Fibroblast of skin of left biceps (primary cell): ENCODE measurements around the gene TBX2.
"Not testable (repeated sequence)": the region's sequence is repeated elsewhere in the genome, so short reads cannot be mapped to it uniquely, and the experiment has no call there.

ENCODE experiments used
- DNase-seq, 2 experiments: peaks; one replicate each; pipeline ENCODE4 v3.0.0-alpha.2; 2013; ENCODE audit warnings: low read depth in 2 of 2

The TBX2 gene

GRCh38 chr17:61431594-61432311, 32.1 kb downstream of the TBX2 start:
- DNase-seq, result no peak

DNA sequence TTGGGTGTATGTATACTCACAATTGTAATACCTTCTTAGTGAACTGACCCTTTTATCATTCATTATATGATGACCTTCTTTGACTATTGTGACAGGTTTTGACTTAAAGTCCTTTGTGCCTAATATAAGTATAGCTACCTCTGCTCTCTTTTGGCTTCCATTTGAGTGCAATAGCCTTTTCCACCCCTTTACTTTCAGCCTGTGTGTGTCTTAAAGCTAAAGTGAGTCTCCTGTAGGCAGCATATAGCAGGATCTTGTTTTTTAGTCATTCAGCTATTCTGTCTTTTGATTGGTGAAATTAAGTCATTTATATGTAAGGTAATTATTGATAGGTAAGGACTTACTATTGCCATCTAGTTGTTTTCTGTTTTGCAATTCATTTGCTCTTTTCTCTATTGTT, 36.6 kb downstream of the TBX2 start:
- DNase-seq, result no peak

GRCh38 chr17:61436995-61437704, 37.5 kb downstream of the TBX2 start:
- DNase-seq, result no peak

DNA sequence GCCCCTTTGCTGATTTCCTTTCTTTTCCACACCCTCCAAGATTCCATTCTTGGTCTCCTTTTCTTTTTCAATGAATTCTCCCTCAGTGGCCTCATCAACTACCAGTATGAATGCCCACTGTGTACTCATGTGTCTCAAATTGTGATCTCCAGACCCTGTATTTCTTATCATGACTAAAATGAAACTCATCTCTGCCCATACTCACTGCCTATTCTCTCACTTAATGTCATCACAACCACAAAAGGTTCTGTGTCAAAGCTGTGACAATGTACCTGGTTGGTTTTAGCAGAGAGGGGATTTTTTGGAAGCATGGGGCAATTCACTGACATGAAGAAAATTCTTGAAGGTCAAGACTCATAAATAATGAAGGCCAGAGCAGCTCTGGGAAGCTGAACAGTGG, 41.1 kb downstream of the TBX2 start:
- no peak for DNase-seq

DNA sequence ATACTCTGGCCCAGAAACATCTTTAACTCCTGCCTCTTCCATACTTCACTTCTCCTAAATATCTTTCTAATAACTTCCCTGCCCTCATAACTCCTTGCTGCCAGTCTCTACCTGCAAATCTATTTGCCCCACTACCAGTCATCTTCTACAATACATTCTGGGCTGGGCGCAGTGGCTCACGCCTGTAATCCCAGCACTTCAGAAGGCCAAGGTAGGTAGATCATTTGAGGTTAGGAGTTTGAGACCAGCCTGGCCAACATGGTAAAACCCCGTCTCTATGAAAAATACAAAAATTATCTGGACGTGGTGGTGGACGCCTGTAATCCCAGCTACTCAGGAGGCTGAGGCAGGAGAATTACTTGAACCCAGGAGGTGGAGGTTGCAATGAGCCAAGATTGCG, 41.9 kb downstream of the TBX2 start:
- not testable (repeated sequence) for DNase-seq

- DNase-seq, result no peak
Measured at GRCh38 chr17:61442136-61442775, 42.6 kb downstream of the TBX2 start.

GRCh38 chr17:61442878-61443474, 43.3 kb downstream of the TBX2 start:
- no peak for DNase-seq

DNA sequence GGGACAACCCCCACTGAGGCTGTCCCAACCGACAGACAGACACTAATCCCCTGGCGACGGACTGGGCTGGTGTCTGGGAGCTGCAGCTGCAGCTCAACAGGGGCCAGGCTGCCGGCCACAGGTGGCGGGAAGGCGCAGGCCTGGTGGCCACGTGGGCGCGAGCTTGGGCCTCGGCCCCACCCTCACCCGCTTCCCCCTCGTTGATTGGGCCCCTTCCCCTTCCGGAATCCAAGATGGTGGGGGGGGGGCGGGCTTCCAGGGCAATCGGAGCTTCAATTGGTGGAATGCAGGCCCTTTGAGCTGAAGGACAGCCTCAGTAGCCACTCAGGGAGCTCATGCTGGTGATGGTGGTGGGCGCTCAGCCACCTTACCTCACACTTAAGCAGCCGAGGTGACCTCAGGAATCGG, 43.8 kb downstream of the TBX2 start:
- DNase-seq, result no peak

DNA sequence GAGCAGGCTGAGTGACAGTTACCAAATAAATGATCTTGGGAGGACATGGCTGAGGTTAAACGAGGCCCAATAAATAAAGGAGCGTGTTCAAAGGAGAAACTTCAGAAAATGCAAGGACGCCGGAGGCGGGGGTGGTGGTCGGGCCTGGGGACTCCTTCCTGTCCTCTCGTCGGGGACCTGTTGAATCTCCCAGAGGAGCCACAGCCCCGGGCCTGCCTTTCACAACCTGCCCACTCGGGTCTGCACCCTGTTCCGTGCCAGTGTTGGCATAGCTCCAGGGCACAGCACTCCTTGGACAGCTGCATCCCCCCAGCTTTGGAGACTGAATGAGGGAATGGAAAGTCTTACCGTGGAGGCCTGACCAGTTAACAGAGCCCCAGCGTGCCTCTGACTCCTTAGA, 44.4 kb downstream of the TBX2 start:
- DNase-seq, result no peak

- DNase-seq, result no peak
Measured at GRCh38 chr17:61444831-61445230, 45.2 kb downstream of the TBX2 start.

GRCh38 chr17:61447358-61447757, 47.7 kb downstream of the TBX2 start:
- no peak for DNase-seq

GRCh38 chr17:61448042-61448441, 48.4 kb downstream of the TBX2 start:
- DNase-seq, result no peak

DNA sequence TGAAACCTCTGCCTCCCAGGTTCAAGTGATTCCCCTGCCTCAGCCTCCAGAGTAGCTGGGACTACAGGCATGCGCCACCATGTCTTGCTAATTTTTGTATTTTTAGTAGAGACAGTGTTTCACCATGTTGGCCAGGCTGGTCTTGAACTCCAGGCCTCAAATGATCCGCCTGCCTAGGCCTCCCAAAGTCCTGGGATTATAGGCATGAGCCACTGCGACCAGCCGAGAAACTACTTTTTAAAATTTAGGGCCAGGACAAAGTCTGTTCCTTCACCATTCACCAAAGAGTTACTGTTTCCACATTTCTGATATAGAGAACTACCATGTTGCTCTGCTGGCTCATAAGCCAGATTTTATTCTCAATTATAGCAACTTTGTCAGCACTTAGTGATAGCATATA, 49.5 kb downstream of the TBX2 start:
- DNase-seq, result not testable (repeated sequence)

GRCh38 chr17:61449707-61450640, 50.3 kb downstream of the TBX2 start:
- DNase-seq, result no peak

DNA sequence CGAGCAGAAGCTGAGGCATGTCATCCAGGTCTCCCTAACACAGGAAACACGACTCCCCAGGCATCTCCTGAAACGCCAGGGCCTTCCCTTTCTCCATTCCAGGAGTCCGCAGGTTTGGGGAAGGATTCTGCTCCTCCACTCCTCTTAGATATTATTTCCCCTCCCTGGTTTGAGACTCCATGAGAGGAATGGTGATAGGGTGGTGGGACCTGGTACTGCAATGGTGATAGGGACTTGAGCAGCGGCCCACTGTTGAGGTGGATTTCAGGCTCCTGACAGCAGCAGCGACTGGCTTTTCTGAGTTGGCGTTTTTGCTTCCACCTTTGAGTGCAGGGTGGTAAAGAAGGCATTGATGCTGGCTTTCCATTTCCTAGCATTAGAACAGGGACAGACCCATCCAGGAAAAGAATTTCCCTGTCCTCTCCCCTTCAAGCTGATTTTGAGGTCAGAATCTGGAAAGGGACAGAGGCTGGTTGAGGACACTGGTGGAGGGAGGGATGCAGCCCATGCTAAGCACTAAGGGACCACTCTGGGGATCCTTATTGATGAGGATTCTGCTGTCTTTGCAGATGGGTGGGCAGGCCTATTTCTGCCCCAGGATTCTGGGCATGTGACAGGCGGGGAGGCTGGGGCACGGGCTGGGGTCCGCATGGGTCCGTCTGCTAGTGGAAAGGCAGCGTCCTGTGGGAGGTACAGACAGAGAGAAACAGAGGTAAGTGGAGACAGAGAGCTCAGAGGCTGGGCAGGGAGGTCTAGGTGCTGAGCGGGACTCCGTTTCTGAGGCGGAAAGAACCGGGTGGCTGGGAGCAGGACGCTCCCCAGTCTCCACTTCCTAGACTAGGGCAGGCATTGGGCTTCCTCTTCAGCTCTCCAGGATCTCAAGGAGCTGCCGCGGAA, 51.2 kb downstream of the TBX2 start:
- DNase-seq, result no peak

- DNase-seq, result no peak
Measured at GRCh38 chr17:61451538-61452300, 52.1 kb downstream of the TBX2 start.

GRCh38 chr17:61452301-61453290, 53.0 kb downstream of the TBX2 start, which contains the start of gene TBX4:
TBX4 (plus strand) TSS chr17:61452422; CDS start chr17:61456491, 4,069 bp downstream.
- DNase-seq, result no peak
